NOMO-1 (cell line): ENCODE data around the gene RELN.
"Not testable (repeated sequence)": the region's sequence is repeated elsewhere in the genome, so short reads cannot be mapped to it uniquely, and the experiment has no call there.

Experiments used
- DNase-seq, 2 experiments: peaks; one replicate each; lab custom pipeline; 2025; ENCODE audit not compliant: unreplicated experiment in 2 of 2; lab: John Stamatoyannopoulos, UW

Gene RELN

GRCh38 chr7:103796327-103796962 is 193.0 kb downstream of the RELN start:
- no peak for DNase-seq

GRCh38 chr7:103795787-103796186 is 193.7 kb downstream of the RELN start:
- DNase-seq: no peak

GRCh38 chr7:103795107-103795506 is 194.4 kb downstream of the RELN start:
- DNase-seq: no peak

GRCh38 chr7:103794424-103794823 is 195.0 kb downstream of the RELN start:
- DNase-seq: no peak

GRCh38 chr7:103793614-103794013 is 195.8 kb downstream of the RELN start:
- DNase-seq: no peak

- no peak for DNase-seq
Measured at GRCh38 chr7:103791894-103792293, 197.6 kb downstream of the RELN start.

- not testable (repeated sequence) for DNase-seq
Measured at GRCh38 chr7:103787041-103787440, 202.4 kb downstream of the RELN start.

- DNase-seq: no peak
Measured at GRCh38 chr7:103784646-103785286, 204.7 kb downstream of the RELN start.

GRCh38 chr7:103781409-103781808 is 208.0 kb downstream of the RELN start:
- no peak for DNase-seq

- DNase-seq: not testable (repeated sequence)
Measured at GRCh38 chr7:103780561-103780960, 208.9 kb downstream of the RELN start.

- no peak for DNase-seq
Measured at GRCh38 chr7:103777440-103777839, 212.0 kb downstream of the RELN start.

- DNase-seq: no peak
Measured at GRCh38 chr7:103773726-103774125, 215.7 kb downstream of the RELN start.

GRCh38 chr7:103772171-103772773 is 217.2 kb downstream of the RELN start:
- no peak for DNase-seq

- DNase-seq: no peak
Measured at GRCh38 chr7:103771294-103771693, 218.2 kb downstream of the RELN start.

GRCh38 chr7:103766660-103767059 is 222.8 kb downstream of the RELN start:
- DNase-seq: no peak

GRCh38 chr7:103765901-103766300 is 223.6 kb downstream of the RELN start:
- DNase-seq: no peak

GRCh38 chr7:103764901-103765300 is 224.6 kb downstream of the RELN start:
- no peak for DNase-seq

- no peak for DNase-seq
Measured at GRCh38 chr7:103762877-103763276, 226.6 kb downstream of the RELN start.

- DNase-seq: no peak
Measured at GRCh38 chr7:103762065-103762760, 227.2 kb downstream of the RELN start.

- DNase-seq: no peak
Measured at GRCh38 chr7:103752995-103753394, 236.5 kb downstream of the RELN start.

GRCh38 chr7:103751311-103751880 is 238.1 kb downstream of the RELN start:
- no peak for DNase-seq
